ENCODE results near the gene ESRRA. TPM values are rescaled to one million over a fixed set of nuclear protein-coding genes. Genes with fewer than 3 reads are reported as not detected.

ESRRA gene
- total RNA-seq: 98.0 and 103 TPM in 2 replicates

GRCh38 chr11:64305075-64305690 is at the start of gene ESRRA:
Gene ESRRA, plus strand, starts transcription at chr11:64305524. Its CDS starts 1,656 bp downstream, at chr11:64307180.

GRCh38 chr11:64284048-64284961 is 21.0 kb upstream of the ESRRA start, which contains the start of gene BAD:
Gene BAD, minus strand, starts transcription at chr11:64284665. Its CDS starts 297 bp downstream, at chr11:64284368.

GRCh38 chr11:64284962-64285884 is 20.1 kb upstream of the ESRRA start, which contains the start of gene GPR137:
Gene GPR137, plus strand, starts transcription at chr11:64285848. Its CDS starts 677 bp downstream, at chr11:64286525.

GRCh38 chr11:64291262-64291751 is 14.0 kb upstream of the ESRRA start, which contains the start of gene KCNK4:
Gene KCNK4, plus strand, starts transcription at chr11:64291302. Its CDS starts 1,717 bp downstream, at chr11:64293019.

GRCh38 chr11:64299847-64300648 is 5.3 kb upstream of the ESRRA start, which contains the start of gene CATSPERZ:
Gene CATSPERZ, plus strand, starts transcription at chr11:64300358. Its CDS starts 53 bp downstream, at chr11:64300411.

GRCh38 chr11:64317325-64317960 is 12.1 kb downstream of the ESRRA start, which contains the start of gene TRMT112:
Gene TRMT112, minus strand, starts transcription at chr11:64317559. Its CDS starts 33 bp downstream, at chr11:64317526.

GRCh38 chr11:64317961-64318765 is 12.8 kb downstream of the ESRRA start, which contains the start of gene PRDX5:
Gene PRDX5, plus strand, starts transcription at chr11:64318121. Its CDS starts 95 bp downstream, at chr11:64318216.

GRCh38 chr11:64339754-64340408 is 34.6 kb downstream of the ESRRA start, which contains the start of gene CCDC88B:
Gene CCDC88B, plus strand, starts transcription at chr11:64340204. Its CDS starts 63 bp downstream, at chr11:64340267.

GRCh38 chr11:64358907-64359711 is 53.8 kb downstream of the ESRRA start, which contains the start of gene RPS6KA4:
Gene RPS6KA4, plus strand, starts transcription at chr11:64359162. Its CDS starts 74 bp downstream, at chr11:64359236.

Other genes with a start within 250 kb of the ESRRA start
- 9.5 and 33.2 TPM in 2 replicates for gene MACROD1, start 139.4 kb upstream of the ESRRA start, total RNA-seq
- gene STIP1, start 119.4 kb upstream of the ESRRA start, total RNA-seq: 109 and 224 TPM in 2 replicates
- 0.08 and 0.91 TPM in 2 replicates for gene FERMT3, start 98.8 kb upstream of the ESRRA start, total RNA-seq
- gene TRPT1, start 79.3 kb upstream of the ESRRA start, total RNA-seq: 74.0 and 77.4 TPM in 2 replicates
- gene NUDT22, start 79.2 kb upstream of the ESRRA start, total RNA-seq: 63.2 and 87.3 TPM in 2 replicates
- gene DNAJC4, start 75.0 kb upstream of the ESRRA start, total RNA-seq: 3.6 and 11.8 TPM in 2 replicates
- 18.5 and 24.9 TPM in 2 replicates for gene VEGFB, start 70.9 kb upstream of the ESRRA start, total RNA-seq
- gene FKBP2, start 64.4 kb upstream of the ESRRA start, total RNA-seq: 76.7 and 91.4 TPM in 2 replicates
- gene PPP1R14B, start 58.6 kb upstream of the ESRRA start, total RNA-seq: 466 and 691 TPM in 2 replicates
- 55.4 and 71.7 TPM in 2 replicates for gene PLCB3, start 54.0 kb upstream of the ESRRA start, total RNA-seq
- 110 and 128 TPM in 2 replicates for gene BAD, start 20.9 kb upstream of the ESRRA start, total RNA-seq
- 9.7 and 14.3 TPM in 2 replicates for gene GPR137, start 19.7 kb upstream of the ESRRA start, total RNA-seq
- 0.80 TPM in 1 of 2 replicates, not detected in the other for gene KCNK4, start 14.2 kb upstream of the ESRRA start, total RNA-seq
- not detected in 2 replicates for gene CATSPERZ, start 5.2 kb upstream of the ESRRA start, total RNA-seq
- 364 and 700 TPM in 2 replicates for gene TRMT112, start 12.0 kb downstream of the ESRRA start, total RNA-seq
- 539 and 647 TPM in 2 replicates for gene PRDX5, start 12.6 kb downstream of the ESRRA start, total RNA-seq
- 3.9 and 5.3 TPM in 2 replicates for gene CCDC88B, start 34.7 kb downstream of the ESRRA start, total RNA-seq
- 54.7 and 95.9 TPM in 2 replicates for gene RPS6KA4, start 53.6 kb downstream of the ESRRA start, total RNA-seq

Data from hair follicular keratinocyte (primary cell).